Stomach (tissue), 9 donors: ENCODE data around the gene ASPDH. TPM values are rescaled to one million over a fixed set of nuclear protein-coding genes. Genes with fewer than 3 reads are reported as not detected.
A peak's percentile ranks its signal among the peaks of the same experiment; 100 is the strongest.

Source experiments
- DNase-seq, 2 donors: peaks; one replicate each; pipeline versions ENCODE4 v3.0.0 to v3.0.0-alpha.2; 2013 to 2019
- H3K27ac ChIP-seq, 5 donors: fragments of 200-600 bp in 4 of 5; sonication (generic) in 4 of 5; one replicate each; pipeline ENCODE4 v1.5.1; 2013 to 2019; ENCODE audit warnings: mild to moderate bottlenecking in 1 of 5, moderate library complexity in 1 of 5
- H3K27me3 ChIP-seq, 3 donors: fragments of 200-600 bp; sonication (generic); one replicate each; pipeline ENCODE4 v1.5.1; 2017 to 2019; ENCODE audit warnings: mixed run types in 1 of 3
- H3K36me3 ChIP-seq, 4 donors: fragments of 200-600 bp; sonication (generic); 1 replicate in 3 of 4; 2 replicates in 1 of 4; pipeline ENCODE4 v1.5.1; 2016 to 2019
- H3K4me1 ChIP-seq, 4 donors: fragments of 200-600 bp; sonication (generic); one replicate each; pipeline ENCODE4 v1.5.1; 2016 to 2019
- H3K4me3 ChIP-seq, 4 donors: fragments of 200-600 bp; sonication (generic) in 3 of 4; one replicate each; pipeline ENCODE4 v1.5.1; 2016 to 2019; ENCODE audit warnings: mild to moderate bottlenecking in 1 of 4
- H3K9me3 ChIP-seq, 4 donors: fragments of 200-600 bp; sonication (generic); one replicate each; pipeline ENCODE4 v1.5.1; 2016 to 2019
- CTCF ChIP-seq, 7 experiments: fragments of 450-650 bp in 4 of 7; fragments of 200-600 bp in 3 of 7; sonication (generic) in 3 of 7; IDR thresholded peaks; one replicate each; pipeline ENCODE4 v1.5.1; 2016 to 2019; ENCODE audit warnings: antibody characterized with exemption in 7 of 7, control low read depth in 2 of 7, mild to moderate bottlenecking in 1 of 7
- EP300 ChIP-seq: sonication (generic); formaldehyde crosslinking; IDR thresholded peaks from one replicate; pipeline ENCODE4 v1.6.1; 2017; ENCODE audit warnings: antibody characterized with exemption
- POLR2A ChIP-seq, 4 donors: fragments of 450-650 bp; IDR thresholded peaks; one replicate each; pipeline ENCODE4 v1.6.1; 2016; ENCODE audit warnings: antibody characterized with exemption in 4 of 4, control low read depth in 2 of 4, mild to moderate bottlenecking in 1 of 4, moderate library complexity in 1 of 4
- POLR2AphosphoS5 ChIP-seq, 3 donors: sonication (generic); formaldehyde crosslinking; IDR thresholded peaks; one replicate each; pipeline ENCODE4 v1.6.1; 2016; ENCODE audit warnings: antibody characterized with exemption in 3 of 3
- WGBS, 5 donors: extraction: QIAGEN DNeasy Blood & Tissue Kit in 3 of 5; methylation state at CpG; one replicate each; pipeline versions ENCODE4 v1.1.5 to v1.1.7; 2013 to 2018; 5-methylcytosine and 5-hydroxymethylcytosine counted together
- intact Hi-C: fragments of 100-400 bp; cut with DNase I; formaldehyde crosslinking; loops from one replicate; pipeline ENCODE4 v1.15.1; 2023; ENCODE audit warnings: low total_unique reads
- polyA plus RNA-seq, 3 donors: library from polyadenylated mRNA; stranded (reverse); fragments of 200-250 nt; gene quantifications; one replicate each; pipeline ENCODE4 v1.2.3, GENCODE V29; 2013
- total RNA-seq, 5 donors: library from RNA; depleted of rRNA; stranded (reverse); fragments of >200 nt; gene quantifications; one replicate each; pipeline versions ENCODE4 v1.1.0 to v1.2.3, GENCODE V29; 2014 to 2016
- donor health status: healthy with polysubstance abuse.
- donor health status: Bipolar disorder and iron deficiency.
- donor health status: healthy.

The ASPDH gene
- total and polyA plus RNA-seq, 8 donors: not detected

- peak overlapping the region in 3 of 4 donors; percentile 30 to 33 (median 33) for H3K4me3 ChIP-seq
- intact Hi-C loops: no loop called here
- TF ChIP-seq CTCF (IDR thresholded peaks at IDR 0.05) (no peak), POLR2AphosphoS5 (IDR thresholded peaks at IDR 0.05) (no peak), POLR2A (IDR thresholded peaks at IDR 0.05) (no peak), EP300 (no peak)
- no peak overlapping the region for H3K27ac ChIP-seq
- 63 to 73% (median 67%) methylated on average over 12 to 17 of the region's 17 CpGs for WGBS, 5 donors
- no peak for DNase-seq
- no peaks in the 10 kb centered on the region for H3K36me3 ChIP-seq
- H3K27me3 ChIP-seq: peaks cover 0 to 84% (median 25%) of the 10 kb centered on the region in 3 donors
- no peaks in the 10 kb centered on the region for H3K9me3 ChIP-seq
- peaks cover 0 to 14% (median 7%) of the 10 kb centered on the region in 4 donors for H3K4me1 ChIP-seq
Observed at GRCh38 chr19:50549927-50550593, 36.3 kb upstream of the ASPDH start.

GRCh38 chr19:50549059-50549926 is 35.6 kb upstream of the ASPDH start:
- peaks cover 0 to 14% (median 7%) of the 10 kb centered on the region in 4 donors for H3K4me1 ChIP-seq
- intact Hi-C loops: no loop called here
- H3K9me3 ChIP-seq: no peaks in the 10 kb centered on the region
- H3K36me3 ChIP-seq: no peaks in the 10 kb centered on the region
- H3K27ac ChIP-seq: no peak overlapping the region
- TF ChIP-seq EP300 (no peak), CTCF (IDR thresholded peaks at IDR 0.05) (no peak), POLR2A (IDR thresholded peaks at IDR 0.05) (no peak), POLR2AphosphoS5 (IDR thresholded peaks at IDR 0.05) (no peak)
- 67 to 85% (median 71%) methylated on average over 21 to 22 of the region's 22 CpGs for WGBS, 5 donors
- peaks cover 0 to 76% (median 21%) of the 10 kb centered on the region in 3 donors for H3K27me3 ChIP-seq
- DNase-seq: no peak
- no peak overlapping the region for H3K4me3 ChIP-seq

GRCh38 chr19:50548191-50549058 is 34.7 kb upstream of the ASPDH start:
- intact Hi-C loops: no loop called here
- WGBS, 5 donors: 65 to 76% (median 74%) methylated on average over 19 to 45 of the region's 45 CpGs
- peaks cover 0 to 68% (median 18%) of the 10 kb centered on the region in 3 donors for H3K27me3 ChIP-seq
- no peak for DNase-seq
- H3K27ac ChIP-seq: no peak overlapping the region
- TF ChIP-seq CTCF (IDR thresholded peaks at IDR 0.05) (no peak), POLR2A (IDR thresholded peaks at IDR 0.05) (no peak), EP300 (no peak), POLR2AphosphoS5 (IDR thresholded peaks at IDR 0.05) (no peak)
- no peaks in the 10 kb centered on the region for H3K9me3 ChIP-seq
- H3K4me3 ChIP-seq: no peak overlapping the region
- peaks cover 0 to 14% (median 7%) of the 10 kb centered on the region in 4 donors for H3K4me1 ChIP-seq
- no peaks in the 10 kb centered on the region for H3K36me3 ChIP-seq
